GM21825 (cell line): ENCODE results near the gene CPNE2.
A peak's percentile ranks its signal among the peaks of the same experiment; 100 is the strongest.
"Not testable (repeated sequence)": the region's sequence is repeated elsewhere in the genome, so short reads cannot be mapped to it uniquely, and the experiment has no call there.

ENCODE experiments used
- ATAC-seq: cut with Tn5 transposase; IDR thresholded peaks from one replicate; pipeline ENCODE4 v1.9.1; 2021; ENCODE audit warnings: mild to moderate bottlenecking, moderate library complexity; ENCODE audit not compliant: unreplicated experiment

The CPNE2 gene

GRCh38 chr16:57091975-57092785, at the start of gene CPNE2:
CPNE2 (plus strand) TSS chr16:57092583; CDS start chr16:57110743, 18,160 bp downstream.
- ATAC-seq, result peak; percentile 55

- no peak for ATAC-seq
These were observed 49.1 kb upstream of the CPNE2 start for GRCh38 chr16:57043248-57043647.

GRCh38 chr16:57044931-57045693, 47.3 kb upstream of the CPNE2 start:
- no peak for ATAC-seq

- no peak for ATAC-seq
These were observed 46.5 kb upstream of the CPNE2 start for GRCh38 chr16:57045694-57046381.

- ATAC-seq, result no peak
These were observed 44.3 kb upstream of the CPNE2 start for GRCh38 chr16:57048095-57048494.

GRCh38 chr16:57049678-57050077, 42.7 kb upstream of the CPNE2 start:
- ATAC-seq, result peak; percentile 45

GRCh38 chr16:57051696-57052228, 40.6 kb upstream of the CPNE2 start:
- ATAC-seq, result no peak

GRCh38 chr16:57053206-57053605, 39.2 kb upstream of the CPNE2 start:
- no peak for ATAC-seq

GRCh38 chr16:57054338-57054737, 38.0 kb upstream of the CPNE2 start:
- no peak for ATAC-seq

GRCh38 chr16:57054771-57055170, 37.6 kb upstream of the CPNE2 start:
- ATAC-seq, result no peak

GRCh38 chr16:57055671-57056070, 36.7 kb upstream of the CPNE2 start:
- ATAC-seq, result no peak

GRCh38 chr16:57058291-57058861, 34.0 kb upstream of the CPNE2 start:
- ATAC-seq, result no peak

- no peak for ATAC-seq
These were observed 31.9 kb upstream of the CPNE2 start for GRCh38 chr16:57060323-57061083.

GRCh38 chr16:57061084-57061905, 31.1 kb upstream of the CPNE2 start:
- no peak for ATAC-seq

GRCh38 chr16:57062329-57062728, 30.1 kb upstream of the CPNE2 start:
- no peak for ATAC-seq

GRCh38 chr16:57063189-57063588, 29.2 kb upstream of the CPNE2 start:
- not testable (repeated sequence) for ATAC-seq

- ATAC-seq, result no peak
These were observed 27.4 kb upstream of the CPNE2 start for GRCh38 chr16:57064995-57065394.

- peak; percentile 55 for ATAC-seq
These were observed 25.8 kb upstream of the CPNE2 start for GRCh38 chr16:57066625-57067024.

- no peak for ATAC-seq
These were observed 25.0 kb upstream of the CPNE2 start for GRCh38 chr16:57067347-57067746.
